Measurements from ENCODE around the gene PLXNB2. TPM values are rescaled to one million over a fixed set of nuclear protein-coding genes. Genes with fewer than 3 reads are reported as not detected.

PLXNB2 gene
- total and polyA plus RNA-seq, 2 of the 4 experiments (the other 2 are of a cell fraction) = 73.1 to 202 TPM

GRCh38 chr22:50250555-50251476 is 56.6 kb downstream of the PLXNB2 start, which contains the start of gene HDAC10:
HDAC10 (minus strand) TSS chr22:50251265; CDS start chr22:50251032, 233 bp downstream.
- Histone ChIP-seq H3K4me3 (ENCODE audit: insufficient read depth, low read depth, low read length) (peak within 1 kb of the TSS; percentile 88), H2AFZ (replicated peaks; ENCODE audit: low read length, poor library complexity) (peak within 1 kb of the TSS; percentile 93), H3K23ac (ENCODE audit: low read depth, low read length) (peak within 1 kb of the TSS; percentile 90), H3K56ac (ENCODE audit: extremely low read depth, insufficient read depth, low read length) (peak within 1 kb of the TSS; percentile 36; the same call in 1 of the 2 replicates), H3K9ac (ENCODE audit: low read depth, low read length) (peak within 1 kb of the TSS; percentile 82), H3K9me1 (ENCODE audit: insufficient read depth, low read length) (0 out of 2 replicates have a peak, but pooled peaks cover 3% of the 10 kb centered on the region), H3K18ac (ENCODE audit: low read depth, low read length) (no peak within 1 kb of the TSS; the same call in 1 of the 2 replicates), H4K91ac (ENCODE audit: insufficient read depth, low read depth, low read length) (peak within 1 kb of the TSS; percentile 52), H2BK5ac (ENCODE audit: low read depth, low read length, poor library complexity, severe bottlenecking) (peak within 1 kb of the TSS; percentile 56), H2BK15ac (ENCODE audit: low read depth, low read length) (no peak within 1 kb of the TSS), H3K27me3 (ENCODE audit: control insufficient read depth, insufficient read depth, low read length) (no peaks in the 10 kb centered on the region), H4K20me1 (ENCODE audit: insufficient read depth, low read length) (peaks cover 21% of the 10 kb centered on the region), H3K4me1 (ENCODE audit: control insufficient read depth, insufficient read depth, low read length) (peaks cover 12% of the 10 kb centered on the region), H3K14ac (replicated peaks; ENCODE audit: low read depth, low read length) (peak within 1 kb of the TSS; percentile 91), H3K4me2 (ENCODE audit: low read depth, low read length) (peak within 1 kb of the TSS; percentile 64), H2AK5ac (ENCODE audit: low read depth, low read length) (peak within 1 kb of the TSS; percentile 77), H2AK9ac (replicated peaks; ENCODE audit: low read depth, low read length, poor library complexity) (peak within 1 kb of the TSS; percentile 94), H3K4ac (ENCODE audit: low read depth, low read length) (peak within 1 kb of the TSS; percentile 91), H4K8ac (ENCODE audit: low read depth in 2 of 2, low read length in 2 of 2) (peak within 1 kb of the TSS; percentile 39 to 62; a peak in 3 of 4 replicates), H3K27ac (ENCODE audit: insufficient read depth, low read length) (peak within 1 kb of the TSS; percentile 28), H2BK20ac (ENCODE audit: low read depth, low read length) (no peak within 1 kb of the TSS), H3K79me1 (ENCODE audit: low read depth in 1 of 2, low read length in 2 of 2) (peaks cover 9 to 39% of the 10 kb centered on the region in 2 experiments; a peak in 3 of 4 replicates), H3K36me3 (ENCODE audit: control insufficient read depth, insufficient read depth, low read length) (peaks cover 41% of the 10 kb centered on the region), H4K5ac (ENCODE audit: low read depth, low read length) (peak within 1 kb of the TSS; percentile 8), H2BK120ac (ENCODE audit: low read depth, low read length) (no peak within 1 kb of the TSS), H3K9me3 (ENCODE audit: control insufficient read depth, insufficient read depth, low read length) (no peaks in the 10 kb centered on the region)
- ChIA-PET CTCF (interaction anchor here (1.0 to 1.2 kb wide), 2 partner anchors 10 to 91 kb away, joined by 3 to 7 read pairs; partner anchors contain the start of gene MAPK12), POLR2A (ENCODE audit: unreplicated experiment) (interaction anchor here (0.6 to 1.0 kb wide), 3 partner anchors 78 to 176 kb away, joined by 3 to 9 read pairs (median 6); no protein-coding TSS in a partner anchor)
- WGBS, 2 experiments (ENCODE audit: extremely low coverage in 2 of 2, insufficient read length in 1 of 2) = 2% methylated on average over 53 of the region's 81 CpGs; no CpG with 5 or more reads in 1 of the 2 experiments
- ATAC-seq (ENCODE audit: low read depth) = peak; percentile 84
- dilution Hi-C loops (cut with HindIII; ENCODE audit: low sequenced_read_pairs, unreplicated experiment) = no loop called here
- intact Hi-C loops (cut with micrococcal nuclease) = no loop called here
- in situ Hi-C loops (cut with MboI; ENCODE audit: low sequenced_read_pairs) = loop anchor here (5.0 kb wide), 1 partner anchor 76 kb away; the partner anchor contains the start of gene DENND6B
- BruUV-seq (replicated peaks) = no TSS peak
- DNase-seq = peak; percentile 74
- TF ChIP-seq, protein P1, sequence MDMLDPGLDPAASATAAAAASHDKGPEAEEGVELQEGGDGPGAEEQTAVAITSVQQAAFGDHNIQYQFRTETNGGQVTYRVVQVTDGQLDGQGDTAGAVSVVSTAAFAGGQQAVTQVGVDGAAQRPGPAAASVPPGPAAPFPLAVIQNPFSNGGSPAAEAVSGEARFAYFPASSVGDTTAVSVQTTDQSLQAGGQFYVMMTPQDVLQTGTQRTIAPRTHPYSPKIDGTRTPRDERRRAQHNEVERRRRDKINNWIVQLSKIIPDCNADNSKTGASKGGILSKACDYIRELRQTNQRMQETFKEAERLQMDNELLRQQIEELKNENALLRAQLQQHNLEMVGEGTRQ (IDR thresholded peaks at IDR 0.05; ENCODE audit: low read depth, low read length) = no peak
- TF ChIP-seq POLR2A (IDR thresholded peaks at IDR 0.05; ENCODE audit: low read depth, low read length) (no peak), MAFK (IDR thresholded peaks at IDR 0.05; ENCODE audit: low read depth, low read length) (no peak), NFE2L2 (IDR thresholded peaks at IDR 0.05; ENCODE audit: low read depth, low read length) (no peak), SMC3 (IDR thresholded peaks at IDR 0.05; ENCODE audit: low read depth, low read length) (no peak), FOS (IDR thresholded peaks at IDR 0.05; ENCODE audit: low read depth, low read length) (no peak), CEBPB (IDR thresholded peaks at IDR 0.05; ENCODE audit: low read depth, low read length) (no peak), RFX5 (IDR thresholded peaks at IDR 0.05; ENCODE audit: low read depth, low read length) (no peak), BHLHE40 (IDR thresholded peaks at IDR 0.05; ENCODE audit: low read depth, low read length) (no peak), MXI1 (IDR thresholded peaks at IDR 0.05; ENCODE audit: borderline replicate concordance, low read depth, low read length) (peak; percentile 76), RAD21 (IDR thresholded peaks at IDR 0.05; ENCODE audit: low read length) (no peak)
- TF ChIP-seq, protein P2, sequence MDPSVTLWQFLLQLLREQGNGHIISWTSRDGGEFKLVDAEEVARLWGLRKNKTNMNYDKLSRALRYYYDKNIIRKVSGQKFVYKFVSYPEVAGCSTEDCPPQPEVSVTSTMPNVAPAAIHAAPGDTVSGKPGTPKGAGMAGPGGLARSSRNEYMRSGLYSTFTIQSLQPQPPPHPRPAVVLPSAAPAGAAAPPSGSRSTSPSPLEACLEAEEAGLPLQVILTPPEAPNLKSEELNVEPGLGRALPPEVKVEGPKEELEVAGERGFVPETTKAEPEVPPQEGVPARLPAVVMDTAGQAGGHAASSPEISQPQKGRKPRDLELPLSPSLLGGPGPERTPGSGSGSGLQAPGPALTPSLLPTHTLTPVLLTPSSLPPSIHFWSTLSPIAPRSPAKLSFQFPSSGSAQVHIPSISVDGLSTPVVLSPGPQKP (IDR thresholded peaks at IDR 0.05; ENCODE audit: borderline replicate concordance, low read depth, low read length) = no peak
- TF ChIP-seq, protein P3, sequence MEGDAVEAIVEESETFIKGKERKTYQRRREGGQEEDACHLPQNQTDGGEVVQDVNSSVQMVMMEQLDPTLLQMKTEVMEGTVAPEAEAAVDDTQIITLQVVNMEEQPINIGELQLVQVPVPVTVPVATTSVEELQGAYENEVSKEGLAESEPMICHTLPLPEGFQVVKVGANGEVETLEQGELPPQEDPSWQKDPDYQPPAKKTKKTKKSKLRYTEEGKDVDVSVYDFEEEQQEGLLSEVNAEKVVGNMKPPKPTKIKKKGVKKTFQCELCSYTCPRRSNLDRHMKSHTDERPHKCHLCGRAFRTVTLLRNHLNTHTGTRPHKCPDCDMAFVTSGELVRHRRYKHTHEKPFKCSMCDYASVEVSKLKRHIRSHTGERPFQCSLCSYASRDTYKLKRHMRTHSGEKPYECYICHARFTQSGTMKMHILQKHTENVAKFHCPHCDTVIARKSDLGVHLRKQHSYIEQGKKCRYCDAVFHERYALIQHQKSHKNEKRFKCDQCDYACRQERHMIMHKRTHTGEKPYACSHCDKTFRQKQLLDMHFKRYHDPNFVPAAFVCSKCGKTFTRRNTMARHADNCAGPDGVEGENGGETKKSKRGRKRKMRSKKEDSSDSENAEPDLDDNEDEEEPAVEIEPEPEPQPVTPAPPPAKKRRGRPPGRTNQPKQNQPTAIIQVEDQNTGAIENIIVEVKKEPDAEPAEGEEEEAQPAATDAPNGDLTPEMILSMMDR (conservative IDR thresholded peaks at IDR 0.05; ENCODE audit: low read depth, low read length) = no peak
